ENCODE measurements around the gene STARD10.
"Not testable (repeated sequence)": the region's sequence is repeated elsewhere in the genome, so short reads cannot be mapped to it uniquely, and the experiment has no call there.

STARD10 gene

DNA sequence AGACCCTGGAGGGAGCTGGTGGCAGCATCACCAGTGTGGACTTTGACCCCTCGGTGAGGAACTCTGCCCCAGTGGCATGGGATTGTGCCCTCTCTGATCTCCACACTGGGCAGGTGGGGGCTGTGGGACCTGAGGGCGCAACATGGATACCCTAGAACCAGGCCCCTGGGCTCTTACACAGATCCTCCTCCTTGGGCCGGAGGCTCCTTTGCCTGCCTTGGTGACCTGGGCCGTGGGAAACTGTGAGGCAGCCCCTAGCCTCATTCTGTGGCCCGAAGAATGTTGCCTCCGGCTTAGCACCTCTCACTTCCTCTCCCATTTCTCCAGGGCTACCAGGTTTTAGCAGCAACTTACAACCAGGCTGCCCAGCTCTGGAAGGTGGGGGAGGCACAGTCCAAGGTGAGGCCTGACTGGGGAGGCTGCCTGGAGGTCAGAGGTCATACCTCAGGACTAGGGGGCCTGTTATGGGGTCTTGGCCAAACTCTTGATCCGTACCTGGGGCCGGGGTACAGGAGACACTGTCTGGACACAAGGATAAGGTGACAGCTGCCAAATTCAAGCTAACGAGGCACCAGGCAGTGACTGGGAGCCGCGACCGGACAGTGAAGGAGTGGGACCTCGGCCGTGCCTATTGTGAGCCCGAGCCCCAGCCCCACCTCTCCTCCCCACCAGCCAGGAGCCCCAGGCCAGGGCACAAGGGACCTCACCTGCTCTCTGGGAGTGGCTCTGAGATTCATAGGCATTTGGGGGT, 32.5 kb upstream of the STARD10 start:
- no peak for DNase-seq (ENCODE audit: low read depth)

DNA sequence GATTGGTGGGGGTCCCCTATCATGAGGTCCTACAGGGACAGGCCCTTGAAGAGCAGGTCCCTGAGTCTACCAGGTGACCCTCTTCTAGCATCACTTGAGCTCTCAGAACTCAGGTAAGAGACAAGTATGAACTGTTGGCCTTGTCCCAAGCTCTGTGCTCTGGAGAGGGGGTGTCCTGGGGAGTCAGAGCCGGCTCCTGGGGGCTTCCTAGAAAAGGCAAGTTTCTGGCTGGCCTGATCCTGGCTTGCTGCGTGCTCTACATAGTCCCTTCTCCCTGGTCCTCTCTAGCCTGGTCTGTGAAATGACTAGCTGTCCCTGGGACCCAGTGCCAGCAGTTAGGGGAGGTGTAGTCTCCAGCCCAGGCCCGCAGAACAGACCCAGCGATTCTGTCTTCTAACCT, 31.8 kb upstream of the STARD10 start:
- no peak for DNase-seq (ENCODE audit: low read depth)

- no peak for DNase-seq (ENCODE audit: low read depth)
Observed at GRCh38 chr11:72824811-72825505, 31.1 kb upstream of the STARD10 start.

DNA sequence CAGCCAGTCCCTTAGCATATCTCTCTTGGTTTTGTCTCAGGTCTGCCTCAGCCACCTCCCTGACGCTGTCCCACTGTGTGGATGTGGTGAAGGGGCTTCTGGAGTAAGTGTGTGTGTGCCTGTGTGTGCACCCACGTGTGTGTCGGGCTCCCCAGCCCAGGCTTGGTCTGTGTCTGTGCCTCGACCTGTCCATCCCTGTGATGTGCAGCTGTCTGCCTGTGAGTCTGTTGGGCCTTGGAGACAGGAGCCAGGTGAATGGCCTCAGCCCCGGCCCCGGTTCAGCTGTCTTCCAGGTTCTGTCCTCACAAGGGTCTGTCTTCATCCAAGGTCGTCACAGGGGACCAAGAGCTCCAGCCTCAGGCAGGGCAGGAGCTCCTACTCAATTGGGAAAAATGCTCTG, 30.2 kb upstream of the STARD10 start:
- DNase-seq (ENCODE audit: low read depth) = no peak

GRCh38 chr11:72823105-72823804, 29.4 kb upstream of the STARD10 start:
- no peak for DNase-seq (ENCODE audit: low read depth)

GRCh38 chr11:72821920-72822799, 28.3 kb upstream of the STARD10 start:
- peak; percentile 67 for DNase-seq (ENCODE audit: low read depth)

DNA sequence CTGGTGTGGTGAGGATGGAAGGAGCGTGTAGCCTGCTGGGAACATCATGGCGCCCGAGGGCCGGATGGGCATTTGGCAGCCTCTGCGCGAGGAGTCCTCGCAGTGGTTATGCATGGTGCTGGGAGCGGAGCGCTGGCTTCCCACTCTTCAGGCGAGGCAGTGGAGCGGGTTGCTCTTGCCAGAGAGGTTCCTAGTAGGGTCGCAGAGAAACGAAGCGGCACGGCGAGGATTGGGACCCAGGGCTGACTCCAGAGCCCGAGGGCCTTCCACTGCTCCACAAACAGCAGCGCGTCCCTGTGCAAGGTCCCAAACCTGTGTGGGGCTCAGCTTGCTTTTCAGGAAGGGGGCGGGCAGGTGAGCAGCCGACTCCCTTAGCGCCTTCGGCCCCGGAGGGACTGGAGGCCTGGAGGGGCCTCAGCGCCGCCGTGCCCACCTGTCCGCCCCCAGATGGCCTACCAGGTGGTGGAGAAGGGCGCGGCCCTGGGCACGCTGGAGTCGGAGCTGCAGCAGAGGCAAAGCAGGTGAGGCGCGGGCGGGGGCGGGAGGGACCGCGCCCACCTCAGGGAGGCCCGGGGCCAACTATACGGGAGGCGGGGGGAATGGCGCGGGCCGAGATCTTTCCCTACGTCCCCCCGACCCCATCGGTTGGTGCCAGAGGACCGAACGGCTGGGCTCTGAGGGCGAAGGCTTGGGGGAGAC, 27.5 kb upstream of the STARD10 start:
- no peak for DNase-seq (ENCODE audit: low read depth)

GRCh38 chr11:72820439-72821139, 26.7 kb upstream of the STARD10 start:
- no peak for DNase-seq (ENCODE audit: low read depth)

GRCh38 chr11:72818971-72819370, 25.1 kb upstream of the STARD10 start:
- DNase-seq (ENCODE audit: low read depth) = no peak

DNA sequence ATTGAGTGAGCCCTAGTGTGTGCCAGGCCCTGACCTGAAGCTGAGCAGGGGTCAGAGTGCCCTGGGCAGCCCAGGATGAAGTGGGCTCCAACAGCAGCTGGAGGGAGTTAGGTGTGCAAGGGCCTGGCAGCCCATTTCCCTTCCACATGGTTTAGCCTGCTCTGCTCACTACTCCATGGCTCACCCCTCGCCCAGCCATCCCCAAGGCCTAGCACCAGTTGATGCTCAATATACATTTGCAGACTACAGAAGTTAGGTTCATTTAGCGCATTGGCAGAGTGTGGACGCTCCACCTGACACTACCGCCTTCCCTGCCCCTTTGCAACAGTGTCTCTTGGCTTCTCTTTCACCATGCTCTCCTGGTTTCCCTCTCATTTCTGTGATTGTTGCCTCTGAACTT, 24.1 kb upstream of the STARD10 start:
- no peak for DNase-seq (ENCODE audit: low read depth)

DNA sequence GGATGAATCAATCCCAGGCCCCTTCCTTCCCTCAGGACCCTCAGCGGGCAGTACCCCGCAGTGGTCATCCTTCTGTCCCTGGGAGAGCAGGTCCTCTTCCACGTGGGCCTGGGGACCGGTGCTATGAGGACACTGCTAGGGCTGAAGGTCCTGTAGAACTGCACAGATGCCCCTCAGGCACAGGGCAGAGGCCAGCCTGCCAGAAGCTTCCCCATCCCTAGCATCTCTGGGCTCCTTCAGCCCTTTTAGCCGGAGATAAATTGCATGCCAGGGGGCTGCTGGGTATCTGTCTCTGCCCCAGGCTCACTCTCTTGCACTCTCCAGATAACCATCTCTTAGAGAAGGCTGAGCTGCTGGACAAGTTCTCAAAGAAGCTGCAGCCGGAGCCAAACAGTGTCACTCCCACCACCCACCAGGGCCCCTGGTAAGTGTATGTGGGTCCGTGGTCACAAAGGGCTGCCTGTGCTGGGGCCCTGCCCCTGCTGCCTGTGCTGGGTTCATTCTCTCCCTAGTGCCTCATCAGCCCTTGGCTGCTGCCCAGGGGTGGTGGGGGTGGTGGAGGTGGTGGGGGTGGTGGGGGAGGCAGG, 22.6 kb upstream of the STARD10 start:
- no peak for DNase-seq (ENCODE audit: low read depth)

DNA sequence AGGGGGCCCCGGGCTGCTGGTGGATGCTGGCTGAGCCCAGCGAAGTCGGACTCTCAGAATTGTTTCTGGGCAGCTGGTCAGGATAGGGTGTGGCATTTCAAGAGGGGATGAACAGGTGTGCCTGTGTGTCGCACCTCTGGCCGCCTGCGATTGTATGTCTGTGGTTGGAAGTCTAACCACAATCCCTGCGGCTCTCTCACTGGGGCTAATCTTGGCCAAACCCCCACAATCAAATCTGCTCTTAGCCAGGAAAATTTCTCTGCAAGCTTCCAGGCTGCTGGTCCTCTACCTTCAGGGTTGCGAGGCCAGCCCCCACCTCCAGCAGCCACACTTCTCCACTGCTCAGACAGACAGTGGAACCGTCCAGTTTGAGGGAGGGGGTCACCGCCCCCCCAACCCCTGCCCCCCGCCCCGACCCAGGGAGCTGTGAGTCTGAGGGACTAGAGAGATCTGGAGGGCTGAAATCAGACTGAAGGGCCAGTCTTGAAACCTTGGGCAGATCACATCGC, 21.3 kb upstream of the STARD10 start:
- no peak for DNase-seq (ENCODE audit: low read depth)

DNA sequence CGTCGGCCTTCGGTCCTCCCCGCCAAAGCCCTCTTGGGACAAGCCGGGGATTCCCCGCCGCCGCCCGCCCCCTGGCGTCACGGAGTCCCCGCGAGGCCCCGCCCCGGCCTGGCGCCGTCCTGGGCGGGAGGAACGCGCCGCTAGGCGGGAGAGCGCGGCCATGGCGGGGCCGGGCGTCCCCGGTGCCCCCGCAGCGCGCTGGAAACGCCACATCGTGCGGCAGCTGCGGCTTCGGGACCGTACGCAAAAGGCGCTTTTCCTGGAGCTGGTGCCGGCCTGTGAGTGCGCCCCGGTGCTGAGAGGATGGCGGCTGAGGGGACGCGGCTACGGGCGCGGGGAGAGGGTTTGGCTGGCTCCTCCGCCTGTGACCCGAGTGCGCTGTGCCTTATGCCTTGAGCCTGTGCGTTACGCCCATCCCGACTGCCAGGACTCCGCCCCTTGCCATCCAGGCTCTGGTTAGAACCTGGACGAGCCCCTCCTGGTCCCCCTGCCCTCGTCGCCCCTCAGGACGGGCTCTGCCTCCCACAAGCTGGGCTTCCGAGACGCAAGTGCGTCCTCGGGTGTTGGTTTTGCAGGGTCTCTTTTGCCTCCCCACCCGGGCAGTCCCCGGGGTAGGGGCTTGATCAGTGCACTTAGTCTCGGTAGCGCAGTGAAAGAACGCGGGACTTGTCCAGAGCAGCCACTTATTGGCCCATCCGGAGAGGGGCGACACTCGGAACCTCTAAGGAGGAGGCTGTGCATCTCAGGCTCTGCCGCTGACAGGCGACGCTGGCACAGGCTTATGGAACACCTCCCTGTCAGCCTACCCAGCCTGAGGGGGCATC, 20.7 kb upstream of the STARD10 start, which contains the start of gene ATG16L2:
ATG16L2 (plus strand) TSS at position 126 of the 824 bp plus-strand sequence; CDS start at position 161, 35 bp downstream.
- peak; percentile 88 for DNase-seq (ENCODE audit: low read depth)

- no peak for DNase-seq (ENCODE audit: low read depth)
Observed at GRCh38 chr11:72813740-72814285, 20.0 kb upstream of the STARD10 start.

DNA sequence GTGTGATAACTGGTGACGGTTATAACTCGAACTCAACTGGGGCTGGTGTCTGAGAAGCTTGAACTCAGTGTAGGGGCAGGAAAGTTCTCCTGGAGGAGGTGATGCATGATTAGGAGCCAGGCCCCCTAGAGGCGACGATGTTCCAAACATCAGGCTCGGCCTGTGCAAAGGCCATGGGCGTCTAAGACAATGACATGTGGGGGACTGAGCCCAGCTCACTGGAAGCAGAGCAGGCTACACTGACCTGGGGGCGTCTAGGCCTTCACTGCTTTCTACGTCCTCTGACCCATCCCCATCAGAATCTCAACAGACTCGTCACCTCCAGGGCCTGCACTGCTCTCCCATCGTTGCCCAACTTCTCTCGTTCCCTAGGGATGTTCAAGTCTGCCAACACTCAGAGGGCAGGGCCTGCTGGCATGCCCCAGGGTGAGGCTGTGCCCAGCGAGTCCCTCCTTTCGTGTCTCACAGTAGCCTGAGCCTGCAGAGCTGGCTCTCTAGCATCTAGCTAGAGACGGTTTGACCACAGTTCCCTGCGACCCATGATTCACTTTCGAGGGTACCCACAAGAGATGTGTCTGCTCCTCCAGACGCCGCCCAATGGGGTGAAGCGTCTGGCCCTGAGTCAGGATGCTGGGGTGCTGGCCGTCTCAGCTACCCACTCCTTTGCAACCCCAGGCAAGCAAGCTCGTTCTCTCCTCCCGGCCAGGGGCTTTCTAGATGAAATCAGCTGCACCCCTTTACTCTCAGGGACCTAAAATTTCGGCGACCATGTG, 19.3 kb upstream of the STARD10 start:
- peak; percentile 72 for DNase-seq (ENCODE audit: low read depth)

DNA sequence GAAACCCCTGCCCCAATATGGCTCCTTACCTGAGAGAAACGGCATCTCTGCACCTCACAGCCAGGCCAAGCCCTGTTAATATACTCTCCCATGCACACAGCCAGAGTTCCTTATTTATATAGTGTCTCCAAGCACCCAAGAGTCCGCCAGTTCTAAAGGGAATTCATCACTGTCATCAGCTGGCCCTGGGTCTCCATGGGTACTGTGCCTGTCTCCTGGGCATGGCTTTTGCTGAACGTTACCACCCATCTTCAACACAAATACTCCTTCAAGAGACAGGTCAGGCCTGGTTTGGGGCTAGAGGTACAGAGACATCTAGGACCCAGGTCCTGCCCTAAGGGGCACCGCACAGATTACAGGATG, 18.7 kb upstream of the STARD10 start:
- DNase-seq (ENCODE audit: low read depth) = no peak

- DNase-seq (ENCODE audit: low read depth) = not testable (repeated sequence)
Observed at GRCh38 chr11:72811686-72812085, 17.8 kb upstream of the STARD10 start.

- DNase-seq (ENCODE audit: low read depth) = no peak
Observed at GRCh38 chr11:72808331-72808798, 14.5 kb upstream of the STARD10 start.

Data from activated T-cell treated with anti-CD3 and anti-CD28 coated beads for 24 hours (primary cell).